ENCODE results near the gene CFAP61. TPM values are rescaled to one million over a fixed set of nuclear protein-coding genes. Genes with fewer than 3 reads are reported as not detected.

Gene CFAP61
- polyA plus RNA-seq, 1 of the 3 experiments (the other 2 are of a cell fraction), result 0.26 TPM

DNA sequence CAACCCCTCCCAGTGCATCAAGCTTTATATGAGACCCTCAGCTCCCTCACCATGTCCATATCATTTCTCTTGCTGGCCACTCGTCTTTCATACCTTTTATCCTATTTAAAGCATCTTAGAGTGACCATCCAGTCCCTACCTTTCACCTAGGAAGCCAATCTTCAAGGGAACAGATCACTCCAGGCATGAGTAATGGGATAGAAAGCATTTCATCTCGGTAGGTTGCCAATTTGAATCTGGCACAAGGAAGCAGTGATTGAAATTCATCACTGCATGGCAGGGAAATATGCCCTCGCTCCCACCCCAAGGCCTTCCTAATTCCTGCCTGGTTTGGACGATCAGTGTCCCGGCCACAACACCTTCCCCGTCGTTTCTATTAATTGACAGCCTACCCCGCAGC, 150.4 kb downstream of the CFAP61 start (continued):
- TF ChIP-seq RXRA (IDR thresholded peaks at IDR 0.05; ENCODE audit: borderline replicate concordance, low read depth) (no peak), TEAD4 (IDR thresholded peaks at IDR 0.05; ENCODE audit: borderline replicate concordance, insufficient read depth) (no peak), FOXM1 (IDR thresholded peaks at IDR 0.05; ENCODE audit: low read depth) (no peak), ELF1 (IDR thresholded peaks at IDR 0.05) (no peak), SIN3A (IDR thresholded peaks at IDR 0.05; ENCODE audit: borderline replicate concordance, low read depth, low read length) (no peak), MXI1 (IDR thresholded peaks at IDR 0.05; ENCODE audit: low read depth, low read length) (no peak)
- TF ChIP-seq, protein P1, sequence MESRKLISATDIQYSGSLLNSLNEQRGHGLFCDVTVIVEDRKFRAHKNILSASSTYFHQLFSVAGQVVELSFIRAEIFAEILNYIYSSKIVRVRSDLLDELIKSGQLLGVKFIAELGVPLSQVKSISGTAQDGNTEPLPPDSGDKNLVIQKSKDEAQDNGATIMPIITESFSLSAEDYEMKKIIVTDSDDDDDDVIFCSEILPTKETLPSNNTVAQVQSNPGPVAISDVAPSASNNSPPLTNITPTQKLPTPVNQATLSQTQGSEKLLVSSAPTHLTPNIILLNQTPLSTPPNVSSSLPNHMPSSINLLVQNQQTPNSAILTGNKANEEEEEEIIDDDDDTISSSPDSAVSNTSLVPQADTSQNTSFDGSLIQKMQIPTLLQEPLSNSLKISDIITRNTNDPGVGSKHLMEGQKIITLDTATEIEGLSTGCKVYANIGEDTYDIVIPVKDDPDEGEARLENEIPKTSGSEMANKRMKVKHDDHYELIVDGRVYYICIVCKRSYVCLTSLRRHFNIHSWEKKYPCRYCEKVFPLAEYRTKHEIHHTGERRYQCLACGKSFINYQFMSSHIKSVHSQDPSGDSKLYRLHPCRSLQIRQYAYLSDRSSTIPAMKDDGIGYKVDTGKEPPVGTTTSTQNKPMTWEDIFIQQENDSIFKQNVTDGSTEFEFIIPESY (IDR thresholded peaks at IDR 0.05; ENCODE audit: borderline replicate concordance, low read depth), result no peak

DNA sequence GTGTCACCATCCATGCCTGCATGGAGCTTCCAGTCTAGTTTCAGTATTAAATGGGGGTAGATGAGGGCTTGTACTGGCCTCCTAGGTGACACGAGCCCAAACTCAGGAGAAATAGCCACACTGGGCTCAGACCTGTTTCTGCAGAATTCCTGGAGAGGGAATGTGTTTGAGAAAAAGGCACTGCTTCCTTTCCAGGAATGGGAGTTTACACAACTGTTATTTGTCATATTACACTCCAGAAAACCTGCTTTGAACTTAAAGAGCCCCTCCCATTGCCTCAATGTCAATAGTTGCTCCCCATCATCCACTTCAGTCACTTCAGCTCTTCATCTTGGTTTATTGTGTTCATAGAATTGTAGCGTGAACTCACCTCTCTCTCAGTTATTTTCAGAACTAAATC, 151.5 kb downstream of the CFAP61 start:
- ChIA-PET CTCF (interaction anchor here (0.6 to 0.7 kb wide), 2 partner anchors 33 to 34 kb away, joined by 3 read pairs; no protein-coding TSS in a partner anchor), POLR2A (no interaction called here)
- no peak for TF ChIP-seq SMC3 (IDR thresholded peaks at IDR 0.05; ENCODE audit: low read depth, low read length)
- TF ChIP-seq, protein P2, sequence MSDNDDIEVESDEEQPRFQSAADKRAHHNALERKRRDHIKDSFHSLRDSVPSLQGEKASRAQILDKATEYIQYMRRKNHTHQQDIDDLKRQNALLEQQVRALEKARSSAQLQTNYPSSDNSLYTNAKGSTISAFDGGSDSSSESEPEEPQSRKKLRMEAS (IDR thresholded peaks at IDR 0.05; ENCODE audit: low read depth), result no peak
- TF ChIP-seq SIN3A (IDR thresholded peaks at IDR 0.05; ENCODE audit: borderline replicate concordance, low read depth, low read length), result no peak
- no peak for TF ChIP-seq MEF2A (IDR thresholded peaks at IDR 0.05; ENCODE audit: borderline replicate concordance, low read depth)
- TF ChIP-seq FOSL2 (IDR thresholded peaks at IDR 0.05; ENCODE audit: borderline replicate concordance, low read depth), result no peak
- no peak for TF ChIP-seq ELF1 (IDR thresholded peaks at IDR 0.05)
- TF ChIP-seq RFX5 (IDR thresholded peaks at IDR 0.05; ENCODE audit: low read length), result no peak
- no peak for TF ChIP-seq RCOR1 (IDR thresholded peaks at IDR 0.05; ENCODE audit: low read length)
- TF ChIP-seq EP300 (IDR thresholded peaks at IDR 0.05; ENCODE audit: borderline replicate concordance in 1 of 2, low read depth in 1 of 2, low read length in 1 of 2), result no peak
- TF ChIP-seq, protein P3, sequence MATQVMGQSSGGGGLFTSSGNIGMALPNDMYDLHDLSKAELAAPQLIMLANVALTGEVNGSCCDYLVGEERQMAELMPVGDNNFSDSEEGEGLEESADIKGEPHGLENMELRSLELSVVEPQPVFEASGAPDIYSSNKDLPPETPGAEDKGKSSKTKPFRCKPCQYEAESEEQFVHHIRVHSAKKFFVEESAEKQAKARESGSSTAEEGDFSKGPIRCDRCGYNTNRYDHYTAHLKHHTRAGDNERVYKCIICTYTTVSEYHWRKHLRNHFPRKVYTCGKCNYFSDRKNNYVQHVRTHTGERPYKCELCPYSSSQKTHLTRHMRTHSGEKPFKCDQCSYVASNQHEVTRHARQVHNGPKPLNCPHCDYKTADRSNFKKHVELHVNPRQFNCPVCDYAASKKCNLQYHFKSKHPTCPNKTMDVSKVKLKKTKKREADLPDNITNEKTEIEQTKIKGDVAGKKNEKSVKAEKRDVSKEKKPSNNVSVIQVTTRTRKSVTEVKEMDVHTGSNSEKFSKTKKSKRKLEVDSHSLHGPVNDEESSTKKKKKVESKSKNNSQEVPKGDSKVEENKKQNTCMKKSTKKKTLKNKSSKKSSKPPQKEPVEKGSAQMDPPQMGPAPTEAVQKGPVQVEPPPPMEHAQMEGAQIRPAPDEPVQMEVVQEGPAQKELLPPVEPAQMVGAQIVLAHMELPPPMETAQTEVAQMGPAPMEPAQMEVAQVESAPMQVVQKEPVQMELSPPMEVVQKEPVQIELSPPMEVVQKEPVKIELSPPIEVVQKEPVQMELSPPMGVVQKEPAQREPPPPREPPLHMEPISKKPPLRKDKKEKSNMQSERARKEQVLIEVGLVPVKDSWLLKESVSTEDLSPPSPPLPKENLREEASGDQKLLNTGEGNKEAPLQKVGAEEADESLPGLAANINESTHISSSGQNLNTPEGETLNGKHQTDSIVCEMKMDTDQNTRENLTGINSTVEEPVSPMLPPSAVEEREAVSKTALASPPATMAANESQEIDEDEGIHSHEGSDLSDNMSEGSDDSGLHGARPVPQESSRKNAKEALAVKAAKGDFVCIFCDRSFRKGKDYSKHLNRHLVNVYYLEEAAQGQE (IDR thresholded peaks at IDR 0.05; ENCODE audit: low read depth, low read length), result no peak

More for the DNA sequence above, 151.5 kb downstream of the CFAP61 start:
- Histone ChIP-seq H3K4me1 (ENCODE audit: control insufficient read depth in 1 of 2, insufficient read depth in 2 of 2, low read depth in 1 of 2, low read length in 1 of 2) (peaks cover 0 to 21% of the 10 kb centered on the region in 2 experiments; a peak in 2 of 4 replicates), H3K9me2 (no peaks in the 10 kb centered on the region), H3K9me3 (no peaks in the 10 kb centered on the region), H4K20me1 (ENCODE audit: insufficient read depth) (no peaks in the 10 kb centered on the region), H3K4me3 (ENCODE audit: low read depth in 2 of 2, low read length in 1 of 2) (no peak overlapping the region), H3K4me2 (no peak overlapping the region), H3F3A (replicated peaks; ENCODE audit: insufficient read depth) (no peaks in the 10 kb centered on the region), H3K27me3 (ENCODE audit: insufficient read depth) (no peaks in the 10 kb centered on the region; the same call in 1 of the 2 replicates), H3K9ac (no peak overlapping the region), H3K36me3 (replicated peaks in 1 of 2; ENCODE audit: control insufficient read depth in 1 of 2, insufficient read depth in 2 of 2, low read length in 1 of 2) (no peaks in the 10 kb centered on the region), H3K79me2 (ENCODE audit: insufficient read depth) (no peaks in the 10 kb centered on the region), H2AFZ (ENCODE audit: low read depth) (no peak overlapping the region), H3K27ac (ENCODE audit: low read depth in 2 of 2, low read length in 1 of 2) (no peak overlapping the region)
- no peak for DNase-seq
- WGBS (ENCODE audit: low lambda C conversion rate), result 34% methylated on average over 2 of the region's 2 CpGs
